KMS-11 (cell line): ENCODE results near the gene GRHPR.

Experiments used
- H2AFZ ChIP-seq: fragments of 200-600 bp; sonication (generic); 2 replicates; pipeline ENCODE4 v1.6.1; 2016; ENCODE audit warnings: antibody characterized with exemption, mixed run types, low read depth
- H3K27ac ChIP-seq: fragments of 200-600 bp; sonication (generic); 2 replicates; pipeline ENCODE4 v1.6.1; 2016; ENCODE audit warnings: mild to moderate bottlenecking, mixed run types
- H3K27me3 ChIP-seq: fragments of 200-600 bp; sonication (generic); 2 replicates; pipeline ENCODE4 v1.6.1; 2017; ENCODE audit warnings: mild to moderate bottlenecking, low read depth, mixed run types, moderate library complexity; ENCODE audit not compliant: insufficient read depth
- H3K36me3 ChIP-seq: fragments of 200-600 bp; sonication (generic); 2 replicates; pipeline ENCODE4 v1.6.1; 2017; ENCODE audit warnings: mild to moderate bottlenecking, mixed run types; ENCODE audit not compliant: insufficient read depth
- H3K4me1 ChIP-seq: fragments of 200-600 bp; sonication (generic); 2 replicates; pipeline ENCODE4 v1.6.1; 2016; ENCODE audit warnings: mild to moderate bottlenecking, low read depth, mixed run types; ENCODE audit not compliant: poor library complexity, severe bottlenecking
- H3K4me2 ChIP-seq: fragments of 200-600 bp; sonication (generic); 2 replicates; pipeline ENCODE4 v1.7.0; 2016; ENCODE audit warnings: mild to moderate bottlenecking, mixed run types
- H3K4me3 ChIP-seq: fragments of 200-600 bp; sonication (generic); IDR thresholded peaks from 2 replicates; pipeline ENCODE4 v1.6.1; 2017; ENCODE audit warnings: low read depth, low read length, mixed read lengths; ENCODE audit not compliant: insufficient read depth
- H3K79me2 ChIP-seq: fragments of 200-600 bp; sonication (generic); 2 replicates; pipeline ENCODE4 v1.6.1; 2016; ENCODE audit warnings: low read depth, mixed run types; ENCODE audit not compliant: insufficient read depth
- H3K9ac ChIP-seq: fragments of 200-600 bp; sonication (generic); 2 replicates; pipeline ENCODE4 v1.6.1; 2016; ENCODE audit warnings: mild to moderate bottlenecking, mixed run types
- H4K20me1 ChIP-seq: fragments of 200-600 bp; sonication (generic); 2 replicates; pipeline ENCODE4 v1.6.1; 2016; ENCODE audit warnings: mild to moderate bottlenecking, mixed run types; ENCODE audit not compliant: insufficient read depth
- TF ChIP-seq, protein P1 (sequence below): fragments of 200-600 bp; sonication (generic); conservative IDR thresholded peaks from 2 replicates; pipeline ENCODE4 v1.6.1; 2017; ENCODE audit warnings: low read depth, mild to moderate bottlenecking, antibody characterized with exemption, low read length, moderate library complexity, mixed read lengths

GRHPR gene

DNA sequence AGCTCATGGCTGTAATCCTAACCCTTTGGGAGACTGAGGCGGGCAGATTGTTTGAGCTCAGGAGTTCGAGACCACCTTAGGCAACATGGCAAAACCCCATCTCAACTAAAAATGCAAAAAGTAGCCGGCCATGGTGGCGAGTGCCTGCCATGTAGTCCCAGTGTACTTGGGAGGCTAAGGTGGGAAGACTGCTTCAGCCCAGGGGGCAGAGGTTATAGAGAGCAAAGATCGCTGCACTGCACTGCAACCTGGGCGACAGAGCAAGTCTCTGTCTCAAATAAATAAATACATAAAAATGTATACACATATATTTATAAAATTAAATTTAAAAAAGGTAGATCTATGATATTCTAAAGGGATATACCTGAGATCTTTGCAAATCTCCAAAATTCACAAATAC is 23.3 kb downstream of the GRHPR start:
- H3K79me2 ChIP-seq, result no peaks in the 10 kb centered on the region; the same call in 1 of the 2 replicates
- H4K20me1 ChIP-seq, result no peaks in the 10 kb centered on the region

DNA sequence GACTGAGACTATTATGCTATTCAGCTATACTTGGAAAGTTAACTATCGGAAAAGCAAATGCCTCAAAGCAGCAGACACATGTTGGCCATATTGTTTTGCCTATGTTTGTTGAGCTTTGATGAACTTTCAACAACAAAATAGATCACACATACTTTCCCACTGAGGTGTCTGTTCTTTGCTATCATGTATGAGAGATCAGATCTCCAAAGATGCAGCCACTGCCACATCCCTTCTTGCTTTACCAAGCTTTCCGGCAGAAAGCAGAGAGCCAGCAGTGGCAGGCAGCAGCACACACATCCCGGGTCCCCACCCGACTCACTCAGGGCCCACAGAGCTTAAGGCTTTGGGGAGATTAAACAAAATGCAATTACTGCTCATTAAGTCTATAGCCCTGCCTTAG is 23.9 kb downstream of the GRHPR start:
- H3K79me2 ChIP-seq, result no peaks in the 10 kb centered on the region; the same call in 1 of the 2 replicates
- no peak overlapping the region for H3K4me2 ChIP-seq
- H3K4me3 ChIP-seq, result no peak overlapping the region
- no peak overlapping the region for H3K9ac ChIP-seq
- peaks cover 3% of the 10 kb centered on the region; the same call in 1 of the 2 replicates for H3K36me3 ChIP-seq
- no peak overlapping the region for H2AFZ ChIP-seq
- H4K20me1 ChIP-seq, result no peaks in the 10 kb centered on the region
- H3K27me3 ChIP-seq, result no peaks in the 10 kb centered on the region
- TF ChIP-seq, protein P1, sequence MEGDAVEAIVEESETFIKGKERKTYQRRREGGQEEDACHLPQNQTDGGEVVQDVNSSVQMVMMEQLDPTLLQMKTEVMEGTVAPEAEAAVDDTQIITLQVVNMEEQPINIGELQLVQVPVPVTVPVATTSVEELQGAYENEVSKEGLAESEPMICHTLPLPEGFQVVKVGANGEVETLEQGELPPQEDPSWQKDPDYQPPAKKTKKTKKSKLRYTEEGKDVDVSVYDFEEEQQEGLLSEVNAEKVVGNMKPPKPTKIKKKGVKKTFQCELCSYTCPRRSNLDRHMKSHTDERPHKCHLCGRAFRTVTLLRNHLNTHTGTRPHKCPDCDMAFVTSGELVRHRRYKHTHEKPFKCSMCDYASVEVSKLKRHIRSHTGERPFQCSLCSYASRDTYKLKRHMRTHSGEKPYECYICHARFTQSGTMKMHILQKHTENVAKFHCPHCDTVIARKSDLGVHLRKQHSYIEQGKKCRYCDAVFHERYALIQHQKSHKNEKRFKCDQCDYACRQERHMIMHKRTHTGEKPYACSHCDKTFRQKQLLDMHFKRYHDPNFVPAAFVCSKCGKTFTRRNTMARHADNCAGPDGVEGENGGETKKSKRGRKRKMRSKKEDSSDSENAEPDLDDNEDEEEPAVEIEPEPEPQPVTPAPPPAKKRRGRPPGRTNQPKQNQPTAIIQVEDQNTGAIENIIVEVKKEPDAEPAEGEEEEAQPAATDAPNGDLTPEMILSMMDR, result no peak
- H3K27ac ChIP-seq, result no peak overlapping the region
- H3K4me1 ChIP-seq, result no peaks in the 10 kb centered on the region

More for the DNA sequence above, 23.3 kb downstream of the GRHPR start:
- no peak overlapping the region for H3K4me2 ChIP-seq
- no peaks in the 10 kb centered on the region for H3K4me1 ChIP-seq
- peaks cover 3% of the 10 kb centered on the region; the same call in 1 of the 2 replicates for H3K36me3 ChIP-seq
- H2AFZ ChIP-seq, result no peak overlapping the region
- no peak overlapping the region for H3K27ac ChIP-seq
- no peak overlapping the region for H3K4me3 ChIP-seq
- TF ChIP-seq, protein P1, result no peak
- H3K27me3 ChIP-seq, result no peaks in the 10 kb centered on the region
- no peak overlapping the region for H3K9ac ChIP-seq

DNA sequence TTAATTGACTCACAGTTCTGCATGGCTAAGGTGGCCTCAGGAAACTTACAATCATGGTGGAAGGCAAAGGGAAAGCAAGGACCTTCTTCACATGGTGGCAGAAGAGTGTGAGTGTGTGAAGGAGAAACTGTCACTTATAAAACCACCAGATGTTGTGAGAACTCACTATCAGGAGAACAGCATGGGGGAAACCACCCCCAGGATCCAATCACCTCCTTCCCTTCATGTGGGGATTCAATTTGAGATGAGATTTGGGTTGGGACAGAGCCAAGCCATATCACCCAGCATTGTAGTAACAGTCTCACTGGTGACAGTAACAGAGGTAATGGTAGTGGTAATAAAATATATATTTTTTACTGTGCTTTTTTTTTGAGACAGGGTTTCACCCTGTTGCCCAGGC is 24.6 kb downstream of the GRHPR start:
- peaks cover 3% of the 10 kb centered on the region; the same call in 1 of the 2 replicates for H3K36me3 ChIP-seq
- H3K9ac ChIP-seq, result no peak overlapping the region
- H4K20me1 ChIP-seq, result no peaks in the 10 kb centered on the region
- no peak overlapping the region for H3K4me3 ChIP-seq
- no peaks in the 10 kb centered on the region for H3K4me1 ChIP-seq
- H3K79me2 ChIP-seq, result no peaks in the 10 kb centered on the region; the same call in 1 of the 2 replicates
- H3K4me2 ChIP-seq, result no peak overlapping the region
- TF ChIP-seq, protein P1, result no peak
- H3K27ac ChIP-seq, result no peak overlapping the region
- H2AFZ ChIP-seq, result no peak overlapping the region
- no peaks in the 10 kb centered on the region for H3K27me3 ChIP-seq

DNA sequence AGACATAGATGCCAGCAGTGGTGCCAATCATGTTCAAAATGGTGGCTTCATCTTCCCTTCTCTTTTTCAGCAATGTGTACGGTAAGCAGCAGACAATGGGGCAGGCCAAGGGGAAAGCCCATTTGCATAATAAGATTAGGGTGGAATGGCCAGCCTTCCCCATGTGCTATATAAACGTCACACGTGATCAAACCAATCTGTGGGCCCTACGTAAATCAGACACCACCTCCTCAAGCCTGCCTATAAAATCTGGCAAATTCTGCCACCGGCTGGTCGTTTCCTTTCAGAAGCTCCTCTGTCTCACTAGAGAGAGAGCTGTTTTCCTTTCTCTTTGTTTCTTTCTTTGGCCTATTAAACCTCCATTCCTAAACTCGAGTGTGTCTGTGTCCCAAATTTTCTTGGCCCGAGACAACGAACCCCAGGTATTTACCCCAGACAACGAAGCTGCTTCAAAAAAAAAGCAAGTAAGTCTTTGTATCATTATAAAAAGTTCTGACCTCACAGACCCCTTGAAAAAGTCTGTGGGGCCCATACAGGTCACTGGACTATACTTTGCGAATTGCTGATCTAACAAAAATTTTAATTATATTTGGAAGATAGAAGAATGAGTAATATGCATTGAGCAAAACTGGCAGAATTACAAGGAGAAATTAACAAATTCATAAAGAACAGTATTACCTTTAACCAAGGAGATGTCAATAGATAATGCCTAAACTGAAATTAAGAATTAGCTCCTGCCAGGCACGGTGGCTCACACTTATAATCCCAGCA is 27.6 kb downstream of the GRHPR start:
- Histone ChIP-seq H3K27ac (no peak overlapping the region), H3K4me1 (no peaks in the 10 kb centered on the region), H3K9ac (no peak overlapping the region), H2AFZ (no peak overlapping the region), H3K4me3 (no peak overlapping the region), H4K20me1 (no peaks in the 10 kb centered on the region), H3K79me2 (0 out of 2 replicates have a peak, but pooled peaks cover 6% of the 10 kb centered on the region), H3K27me3 (no peaks in the 10 kb centered on the region), H3K4me2 (no peak overlapping the region), H3K36me3 (peaks cover 3% of the 10 kb centered on the region; the same call in 1 of the 2 replicates)
- TF ChIP-seq, protein P1, result no peak
